Purkinje cell (primary cell): ENCODE measurements around the gene CHSY1. TPM values are rescaled to one million over a fixed set of nuclear protein-coding genes. Genes with fewer than 3 reads are reported as not detected.

Experiments
- polyA plus RNA-seq: library from polyadenylated mRNA; unstranded; fragments of >200 nt; fragmentation: Nextera tagmentation; gene quantifications from 2 replicates; pipeline ENCODE4 v1.2.1, GENCODE V29; 2014

The CHSY1 gene
- polyA plus RNA-seq, result 3.3 and 4.4 TPM in 2 replicates

GRCh38 chr15:101251830-101252820 lies at the start of gene CHSY1:
TSS of gene CHSY1 (minus strand) at chr15:101252048. CDS start at chr15:101251456, 592 bp downstream.

GRCh38 chr15:101294731-101295606 lies 43.1 kb upstream of the CHSY1 start, which contains the start of gene SNRPA1:
TSS of gene SNRPA1 (minus strand) at chr15:101295248. CDS start at chr15:101295178, 70 bp downstream.

GRCh38 chr15:101277038-101277822 lies 25.4 kb upstream of the CHSY1 start, which contains the start of gene SELENOS:
TSS of gene SELENOS (minus strand) at chr15:101277485. CDS start at chr15:101277417, 68 bp downstream.

Other genes with a start within 250 kb of the CHSY1 start
- gene SELENOS, start 25.4 kb upstream of the CHSY1 start, polyA plus RNA-seq, result 73.4 and 96.8 TPM in 2 replicates
- gene SNRPA1, start 43.2 kb upstream of the CHSY1 start, polyA plus RNA-seq, result 165 and 192 TPM in 2 replicates
- gene PCSK6, start 237.7 kb upstream of the CHSY1 start, polyA plus RNA-seq, result 13.5 and 20.1 TPM in 2 replicates